Measurements from ENCODE around the gene ZWILCH.
"Not testable (repeated sequence)": the region's sequence is repeated elsewhere in the genome, so short reads cannot be mapped to it uniquely, and the experiment has no call there.

DNA sequence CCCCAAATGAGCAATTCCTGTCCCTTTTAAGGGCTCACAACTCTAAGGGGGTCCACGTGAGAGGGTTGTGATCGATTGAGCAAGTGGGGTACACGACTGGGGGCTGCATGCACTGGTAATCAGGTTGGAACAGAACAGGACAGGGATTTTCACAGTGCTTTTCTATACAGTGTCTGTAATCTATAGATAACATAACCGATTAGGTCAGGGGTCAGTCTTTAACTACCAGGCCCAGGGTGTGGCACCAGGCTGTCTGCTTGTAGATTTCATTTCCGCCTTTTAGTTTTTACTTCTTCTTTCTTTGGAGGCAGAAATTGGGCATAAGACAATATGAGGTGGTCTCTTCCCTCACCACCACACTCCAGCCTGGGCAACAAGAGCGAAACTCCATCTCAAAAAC is 39.8 kb upstream of the ZWILCH start:
- TF ChIP-seq POLR2A (IDR thresholded peaks at IDR 0.05), result not testable (repeated sequence)
- TF ChIP-seq, protein P1, sequence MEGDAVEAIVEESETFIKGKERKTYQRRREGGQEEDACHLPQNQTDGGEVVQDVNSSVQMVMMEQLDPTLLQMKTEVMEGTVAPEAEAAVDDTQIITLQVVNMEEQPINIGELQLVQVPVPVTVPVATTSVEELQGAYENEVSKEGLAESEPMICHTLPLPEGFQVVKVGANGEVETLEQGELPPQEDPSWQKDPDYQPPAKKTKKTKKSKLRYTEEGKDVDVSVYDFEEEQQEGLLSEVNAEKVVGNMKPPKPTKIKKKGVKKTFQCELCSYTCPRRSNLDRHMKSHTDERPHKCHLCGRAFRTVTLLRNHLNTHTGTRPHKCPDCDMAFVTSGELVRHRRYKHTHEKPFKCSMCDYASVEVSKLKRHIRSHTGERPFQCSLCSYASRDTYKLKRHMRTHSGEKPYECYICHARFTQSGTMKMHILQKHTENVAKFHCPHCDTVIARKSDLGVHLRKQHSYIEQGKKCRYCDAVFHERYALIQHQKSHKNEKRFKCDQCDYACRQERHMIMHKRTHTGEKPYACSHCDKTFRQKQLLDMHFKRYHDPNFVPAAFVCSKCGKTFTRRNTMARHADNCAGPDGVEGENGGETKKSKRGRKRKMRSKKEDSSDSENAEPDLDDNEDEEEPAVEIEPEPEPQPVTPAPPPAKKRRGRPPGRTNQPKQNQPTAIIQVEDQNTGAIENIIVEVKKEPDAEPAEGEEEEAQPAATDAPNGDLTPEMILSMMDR (IDR thresholded peaks at IDR 0.05), result not testable (repeated sequence)
